HG03432 (cell line): ENCODE results near the gene PLA2G4F.

Source experiments
- ATAC-seq: cut with Tn5 transposase; IDR thresholded peaks from one replicate; pipeline ENCODE4 v1.9.1; 2021; ENCODE audit warnings: mild to moderate bottlenecking, moderate library complexity; ENCODE audit not compliant: unreplicated experiment

PLA2G4F gene

GRCh38 chr15:42149493-42150218 lies 6.8 kb downstream of the PLA2G4F start:
- no peak for ATAC-seq

- no peak for ATAC-seq
These were observed 7.5 kb downstream of the PLA2G4F start for GRCh38 chr15:42148808-42149492.

GRCh38 chr15:42147431-42147735 lies 9.1 kb downstream of the PLA2G4F start:
- no peak for ATAC-seq

- no peak for ATAC-seq
These were observed 9.6 kb downstream of the PLA2G4F start for GRCh38 chr15:42146551-42147430.

- ATAC-seq, result no peak
These were observed 10.6 kb downstream of the PLA2G4F start for GRCh38 chr15:42145546-42146455.

GRCh38 chr15:42144841-42145375 lies 11.5 kb downstream of the PLA2G4F start:
- ATAC-seq, result no peak

GRCh38 chr15:42143866-42144625 lies 12.4 kb downstream of the PLA2G4F start:
- no peak for ATAC-seq

GRCh38 chr15:42143356-42143755 lies 13.1 kb downstream of the PLA2G4F start:
- no peak for ATAC-seq

- no peak for ATAC-seq
These were observed 14.4 kb downstream of the PLA2G4F start for GRCh38 chr15:42141795-42142667.

GRCh38 chr15:42141246-42141645 lies 15.2 kb downstream of the PLA2G4F start:
- ATAC-seq, result no peak

- no peak for ATAC-seq
These were observed 15.9 kb downstream of the PLA2G4F start for GRCh38 chr15:42140383-42141070.

GRCh38 chr15:42139596-42139995 lies 16.8 kb downstream of the PLA2G4F start:
- ATAC-seq, result no peak

GRCh38 chr15:42138968-42139386 lies 17.5 kb downstream of the PLA2G4F start:
- ATAC-seq, result no peak

- no peak for ATAC-seq
These were observed 18.0 kb downstream of the PLA2G4F start for GRCh38 chr15:42138411-42138810.

GRCh38 chr15:42137461-42138261 lies 18.8 kb downstream of the PLA2G4F start:
- ATAC-seq, result no peak

- no peak for ATAC-seq
These were observed 19.9 kb downstream of the PLA2G4F start for GRCh38 chr15:42136513-42136912.

- no peak for ATAC-seq
These were observed 21.1 kb downstream of the PLA2G4F start for GRCh38 chr15:42135351-42135750.
